ENCODE results near the gene FNDC3B. TPM values are rescaled to one million over a fixed set of nuclear protein-coding genes. Genes with fewer than 3 reads are reported as not detected.
"Not testable (repeated sequence)": the region's sequence is repeated elsewhere in the genome, so short reads cannot be mapped to it uniquely, and the experiment has no call there.

Gene FNDC3B
- total RNA-seq, 1 experiment from 2014 or later: 64.6 TPM

DNA sequence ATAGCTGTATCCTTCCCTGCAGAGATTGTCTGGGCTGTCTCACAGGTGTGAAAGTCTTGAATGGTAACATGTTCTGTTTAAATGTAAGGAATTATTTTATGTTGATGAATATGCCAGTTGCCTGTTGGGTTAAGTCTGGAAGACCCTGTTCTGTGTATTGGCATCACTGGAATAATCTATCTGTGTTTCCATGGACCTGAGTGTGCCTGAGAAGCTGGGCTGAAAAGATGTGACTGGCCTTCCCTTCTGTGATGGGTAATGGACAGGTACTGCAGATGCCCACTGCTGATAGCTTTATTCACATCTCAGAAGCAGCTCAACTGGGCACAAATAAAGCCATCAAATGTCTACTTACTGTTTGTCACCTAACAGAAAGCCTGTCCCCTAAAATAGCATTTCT lies 196.3 kb downstream of the FNDC3B start:
- DNase-seq (ENCODE audit: low read depth): no peak

- no peak for DNase-seq (ENCODE audit: low read depth)
Observed at GRCh38 chr3:172236771-172237742, 197.7 kb downstream of the FNDC3B start.

- no peak for DNase-seq (ENCODE audit: low read depth)
Observed at GRCh38 chr3:172238188-172238587, 198.8 kb downstream of the FNDC3B start.

- DNase-seq (ENCODE audit: low read depth): peak; percentile 10
Observed at GRCh38 chr3:172239218-172239790, 199.9 kb downstream of the FNDC3B start.

DNA sequence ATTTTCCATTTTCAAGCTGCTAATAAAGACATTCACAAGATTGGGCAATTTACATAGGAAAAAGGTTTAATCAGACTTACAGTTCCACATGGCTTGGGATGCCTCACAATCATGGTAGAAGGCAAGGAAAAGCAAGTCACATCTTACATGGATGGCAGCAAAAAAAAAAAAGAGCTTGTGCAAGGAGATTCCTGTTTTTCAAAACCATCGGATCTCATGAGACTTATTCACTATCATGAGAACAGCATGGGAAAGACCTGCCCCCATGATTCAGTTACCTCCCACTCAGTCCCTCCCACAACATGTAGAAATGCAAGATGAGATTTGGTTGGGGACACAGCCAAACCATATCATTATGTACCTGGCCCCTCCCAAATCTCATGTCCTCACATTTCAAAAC lies 202.0 kb downstream of the FNDC3B start:
- DNase-seq (ENCODE audit: low read depth): no peak

DNA sequence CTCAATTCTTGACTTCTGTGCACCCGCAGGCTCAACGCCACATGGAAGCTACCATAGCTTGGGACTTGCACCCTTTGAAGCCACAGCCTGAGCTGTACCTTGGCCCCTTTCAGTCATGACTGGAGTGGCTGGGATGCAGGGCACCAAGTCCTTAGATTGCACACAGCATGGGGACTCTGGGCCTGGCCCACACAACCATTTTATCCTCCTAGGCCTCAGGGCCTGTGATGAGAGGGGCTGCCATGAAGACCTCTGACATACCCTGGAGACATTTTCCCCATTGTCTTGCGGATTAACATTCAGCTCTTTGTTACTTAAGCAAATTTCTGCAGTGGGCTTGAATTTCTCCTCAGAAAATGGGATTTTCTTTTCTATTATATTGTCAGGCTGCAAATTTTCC lies 203.1 kb downstream of the FNDC3B start:
- DNase-seq (ENCODE audit: low read depth): not testable (repeated sequence)

- not testable (repeated sequence) for DNase-seq (ENCODE audit: low read depth)
Observed at GRCh38 chr3:172243376-172243775, 204.0 kb downstream of the FNDC3B start.

- DNase-seq (ENCODE audit: low read depth): peak; percentile 86
Observed at GRCh38 chr3:172244011-172244410, 204.6 kb downstream of the FNDC3B start.

DNA sequence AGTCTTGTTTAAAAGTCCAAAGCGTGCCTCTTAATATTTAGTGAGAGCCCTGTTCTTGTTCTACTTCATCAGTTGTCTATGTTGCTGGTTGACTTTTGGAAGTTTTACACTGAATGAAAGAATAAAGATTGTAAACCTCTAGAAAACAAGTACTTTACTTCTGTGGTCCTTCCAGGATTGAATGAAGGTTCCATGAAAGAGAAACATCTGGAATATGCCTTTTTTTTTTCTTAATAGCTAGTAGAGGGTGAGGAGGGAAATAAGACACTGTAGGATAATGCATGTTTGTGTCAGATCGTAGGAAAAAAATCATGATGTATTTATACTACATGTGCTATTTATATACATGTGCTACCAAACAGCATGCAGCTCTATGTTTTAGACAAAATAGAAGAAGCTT lies 205.9 kb downstream of the FNDC3B start:
- DNase-seq (ENCODE audit: low read depth): no peak

DNA sequence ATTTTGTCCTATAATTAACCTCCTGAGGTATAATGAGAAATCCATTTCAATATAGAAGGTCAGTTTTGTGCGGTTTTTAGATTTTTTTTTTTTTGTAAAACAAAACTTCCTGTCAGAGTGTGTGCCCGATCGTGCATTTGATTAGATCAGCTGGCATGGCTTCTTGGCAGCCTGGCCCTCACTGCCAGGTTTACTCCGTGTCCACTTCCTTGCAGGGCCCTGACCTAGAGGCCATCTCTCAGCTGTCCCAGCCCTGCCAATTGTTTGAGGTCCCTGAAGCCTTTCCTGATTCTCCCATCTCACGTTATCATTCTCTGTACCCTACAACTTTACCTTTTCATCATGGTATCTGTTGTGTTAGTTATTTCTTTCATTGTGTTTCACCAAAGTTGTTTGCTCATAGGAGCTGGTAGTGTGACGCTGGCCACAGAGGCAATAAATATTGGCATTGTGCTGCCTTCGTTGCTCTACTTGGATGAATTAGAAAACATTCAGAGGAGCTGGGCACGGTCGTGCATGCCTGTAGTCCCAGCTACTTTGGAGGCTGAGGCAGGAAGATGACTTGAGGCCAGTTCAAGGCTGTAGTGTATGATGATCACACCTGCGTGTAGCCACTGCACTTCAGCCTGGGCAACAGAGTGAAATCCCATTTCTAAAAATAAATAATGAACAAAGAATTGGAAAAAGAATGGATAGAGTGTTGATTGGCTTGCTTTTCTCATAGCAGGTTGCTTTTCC lies 206.9 kb downstream of the FNDC3B start:
- DNase-seq (ENCODE audit: low read depth): peak; percentile 28

- DNase-seq (ENCODE audit: low read depth): no peak
Observed at GRCh38 chr3:172247525-172248274, 208.3 kb downstream of the FNDC3B start.

DNA sequence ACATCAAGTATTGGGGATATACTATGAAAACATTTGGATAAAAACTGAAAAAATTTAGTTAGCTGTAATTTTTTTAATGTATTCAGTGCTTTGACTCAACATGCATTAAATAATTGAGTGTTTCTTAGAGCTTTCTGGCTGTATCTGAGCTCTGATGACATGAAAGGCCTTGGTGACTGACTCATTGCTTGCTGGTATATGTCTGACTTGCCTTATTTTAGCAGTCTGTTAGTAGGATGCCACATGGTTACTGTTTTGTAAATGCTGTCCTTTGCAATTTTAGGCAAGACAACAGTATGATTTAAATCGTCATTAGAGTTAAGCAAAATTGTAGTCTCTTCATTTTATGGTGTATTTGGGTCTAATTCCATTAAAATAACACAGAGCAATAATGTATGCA lies 209.7 kb downstream of the FNDC3B start:
- peak; percentile 73 for DNase-seq (ENCODE audit: low read depth)

DNA sequence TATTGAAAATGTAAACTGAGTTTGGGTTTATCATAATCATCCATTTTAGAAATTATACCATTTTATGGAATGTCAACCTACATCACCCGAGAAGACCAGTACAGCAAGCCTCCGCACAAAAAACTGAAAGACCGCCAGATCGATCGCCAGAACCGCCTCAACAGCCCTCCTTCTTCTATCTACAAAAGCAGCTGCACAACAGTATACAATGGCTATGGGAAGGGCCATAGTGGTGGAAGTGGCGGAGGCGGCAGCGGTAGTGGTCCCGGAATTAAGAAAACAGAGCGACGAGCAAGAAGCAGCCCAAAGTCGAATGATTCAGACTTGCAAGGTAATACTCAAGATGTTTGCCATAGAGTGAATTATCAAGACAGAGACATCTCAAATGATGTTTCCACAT lies 211.8 kb downstream of the FNDC3B start:
- DNase-seq (ENCODE audit: low read depth): no peak

DNA sequence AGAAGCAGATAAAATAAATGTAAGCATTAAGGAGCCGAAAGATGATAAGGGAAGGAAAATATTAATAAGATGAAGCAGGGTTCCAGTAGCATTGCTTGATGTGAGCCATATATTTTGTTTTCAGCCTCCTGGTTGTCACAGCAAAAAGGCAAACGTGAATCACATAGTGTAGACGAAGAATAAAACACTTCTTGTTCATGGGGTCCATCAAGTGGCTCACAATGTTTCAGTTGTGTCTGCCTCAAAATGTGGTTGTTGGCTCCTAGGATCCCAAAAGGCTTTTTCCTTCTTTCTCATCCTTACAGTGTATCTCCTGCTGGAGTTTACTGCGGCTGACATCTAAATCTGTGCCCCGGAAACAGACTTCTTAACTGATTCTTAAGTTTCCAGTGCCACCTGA lies 213.8 kb downstream of the FNDC3B start:
- no peak for DNase-seq (ENCODE audit: low read depth)

DNA sequence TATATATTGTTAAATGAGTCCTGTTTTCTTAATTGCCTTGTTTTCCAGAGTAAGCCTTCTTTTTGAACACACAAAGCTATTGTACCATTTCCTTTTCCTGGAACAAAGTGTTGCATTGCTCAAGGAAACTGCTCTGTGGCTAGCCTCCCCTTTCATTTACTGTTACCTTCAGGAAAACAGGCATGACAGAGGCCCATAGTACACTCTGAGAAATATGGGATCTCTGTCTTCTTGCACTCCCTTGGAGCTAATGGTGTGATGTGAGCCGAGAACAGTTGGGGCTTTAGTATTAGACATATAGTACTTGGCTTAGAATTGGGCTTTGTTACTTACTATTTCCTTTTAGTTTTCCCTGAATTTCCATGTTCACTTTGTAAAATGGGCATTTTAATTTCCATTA lies 215.2 kb downstream of the FNDC3B start:
- no peak for DNase-seq (ENCODE audit: low read depth)

DNA sequence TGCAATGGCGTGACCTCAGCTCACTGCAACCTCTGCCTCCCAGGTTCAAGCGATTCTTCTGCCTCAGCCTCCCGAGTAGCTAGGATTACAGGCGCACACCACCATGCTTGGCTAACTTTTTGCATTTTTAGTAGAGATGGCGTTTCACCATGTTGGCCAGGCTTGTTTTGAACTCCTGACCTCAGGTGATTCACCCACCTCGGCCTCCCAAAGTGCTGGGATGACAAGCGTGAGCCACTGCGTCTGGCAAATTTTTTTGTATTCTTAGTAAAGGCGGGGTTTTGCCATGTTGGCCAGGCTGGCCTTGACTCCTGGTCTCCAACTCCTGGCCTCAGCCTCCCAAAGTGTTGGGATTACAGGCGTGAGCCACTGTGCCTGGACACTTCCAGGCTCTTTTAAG lies 215.9 kb downstream of the FNDC3B start:
- not testable (repeated sequence) for DNase-seq (ENCODE audit: low read depth)

- DNase-seq (ENCODE audit: low read depth): peak; percentile 34
Observed at GRCh38 chr3:172256101-172256734, 216.8 kb downstream of the FNDC3B start.

- DNase-seq (ENCODE audit: low read depth): no peak
Observed at GRCh38 chr3:172257648-172258400, 218.4 kb downstream of the FNDC3B start.

GRCh38 chr3:172258624-172259023 lies 219.2 kb downstream of the FNDC3B start:
- DNase-seq (ENCODE audit: low read depth): no peak

- DNase-seq (ENCODE audit: low read depth): no peak
Observed at GRCh38 chr3:172259111-172259541, 219.7 kb downstream of the FNDC3B start.

All from RPMI7951 (cell line).